GM18868 (cell line): ENCODE measurements around the gene TRIM26.
"Not testable (repeated sequence)": the region's sequence is repeated elsewhere in the genome, so short reads cannot be mapped to it uniquely, and the experiment has no call there.

Experiments used
- ATAC-seq: cut with Tn5 transposase; IDR thresholded peaks from one replicate; pipeline ENCODE4 v1.9.1; 2021; ENCODE audit warnings: mild to moderate bottlenecking, moderate library complexity; ENCODE audit not compliant: unreplicated experiment

Gene TRIM26

GRCh38 chr6:30171677-30172471, 41.3 kb downstream of the TRIM26 start:
- ATAC-seq: no peak

DNA sequence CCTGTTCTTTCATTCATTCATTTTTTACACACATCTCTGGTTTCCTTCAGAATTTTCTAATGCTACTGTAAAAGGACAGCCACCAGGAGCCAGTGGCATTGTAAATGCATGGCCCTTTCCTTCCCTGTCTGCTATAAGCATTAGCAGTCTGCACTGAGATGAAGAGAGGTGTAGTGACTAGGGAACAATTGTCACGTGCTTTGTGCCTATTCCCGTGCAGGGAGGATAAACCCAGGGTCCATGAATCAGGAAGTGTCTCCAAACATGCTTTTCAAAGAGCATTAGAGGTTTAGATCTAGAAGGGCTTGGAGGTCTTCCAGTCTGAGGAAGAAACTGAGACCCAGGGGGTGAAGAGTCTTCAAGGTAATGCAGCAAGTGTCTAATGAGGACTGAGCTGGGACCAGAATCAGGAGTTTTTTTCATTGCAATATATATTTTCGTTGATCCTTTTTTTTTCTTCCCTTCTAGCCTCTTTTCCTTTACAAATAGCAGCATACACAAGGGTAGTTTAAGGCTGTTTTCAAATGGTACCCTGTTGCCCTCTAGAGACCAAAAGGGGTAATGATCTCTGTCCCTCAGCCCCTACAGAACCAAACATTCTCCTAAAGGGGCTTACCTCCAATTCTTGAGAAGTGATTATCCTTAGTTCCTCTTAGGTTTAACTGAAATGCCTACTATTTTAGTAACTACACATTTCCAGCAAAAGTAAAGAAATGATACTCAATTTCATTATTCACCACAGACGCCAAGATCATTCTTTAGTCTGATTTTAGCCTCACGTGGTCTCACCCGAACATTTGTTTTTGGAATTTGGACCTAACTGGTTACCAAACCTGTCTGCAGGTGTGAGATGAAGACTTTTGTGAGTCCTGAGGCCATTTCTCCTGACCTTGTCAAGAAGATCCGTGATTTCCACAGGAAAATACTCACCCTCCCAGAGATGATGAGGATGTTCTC, 43.3 kb downstream of the TRIM26 start:
- no peak for ATAC-seq

- ATAC-seq: no peak
Measured at GRCh38 chr6:30168741-30169140, 44.5 kb downstream of the TRIM26 start.

DNA sequence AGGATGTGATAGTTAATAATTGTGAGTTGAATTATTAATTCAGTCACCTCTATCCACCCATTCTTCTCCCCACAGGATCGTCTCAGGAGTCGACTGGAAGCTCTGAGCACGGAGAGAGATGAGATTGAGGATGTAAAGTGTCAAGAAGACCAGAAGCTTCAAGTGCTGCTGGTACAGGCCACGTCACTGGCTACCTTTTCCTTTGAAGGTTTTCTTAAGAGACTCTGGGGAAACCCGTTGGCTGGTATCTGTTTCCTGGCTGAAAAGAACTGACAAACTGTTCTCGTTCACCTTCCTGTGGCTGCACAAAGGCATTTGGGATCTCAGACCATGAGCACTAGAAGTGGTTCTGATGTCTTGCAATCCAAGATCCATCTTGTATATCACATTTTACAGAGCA, 46.1 kb downstream of the TRIM26 start:
- ATAC-seq: no peak

- not testable (repeated sequence) for ATAC-seq
Measured at GRCh38 chr6:30165238-30165637, 48.0 kb downstream of the TRIM26 start.

GRCh38 chr6:30164714-30165113, 48.5 kb downstream of the TRIM26 start:
- ATAC-seq: no peak

DNA sequence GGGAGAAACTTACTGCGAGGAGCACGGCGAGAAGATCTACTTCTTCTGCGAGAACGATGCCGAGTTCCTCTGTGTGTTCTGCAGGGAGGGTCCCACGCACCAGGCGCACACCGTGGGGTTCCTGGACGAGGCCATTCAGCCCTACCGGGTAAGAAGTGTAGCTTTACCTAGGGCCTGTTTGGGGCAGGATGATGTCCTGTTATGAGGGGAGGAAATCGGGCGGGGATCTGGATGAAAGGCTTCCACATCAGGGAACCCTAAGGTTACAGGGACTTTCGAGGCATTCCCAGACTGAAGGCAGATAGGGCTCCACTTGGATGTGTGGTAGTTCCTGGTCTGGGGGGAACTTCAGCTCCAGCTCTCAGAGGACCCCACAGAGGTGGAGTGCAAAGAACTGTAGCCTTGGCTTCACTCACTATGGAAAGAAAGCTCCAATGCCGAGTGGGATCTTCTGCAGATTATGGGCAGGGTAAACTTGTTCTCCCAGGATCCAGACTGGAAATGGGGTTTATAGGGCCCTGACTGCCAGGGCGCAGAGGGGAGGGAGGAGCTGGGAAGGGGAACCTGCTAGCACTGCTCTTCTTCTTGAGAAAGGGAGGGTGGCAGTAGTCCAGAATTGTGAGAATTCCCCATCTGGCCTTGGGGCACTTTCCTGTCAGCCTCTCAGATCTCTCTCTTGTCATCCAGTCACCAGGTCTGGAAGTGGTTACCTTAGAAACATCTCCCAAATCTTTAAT, 49.1 kb downstream of the TRIM26 start:
- no peak for ATAC-seq

DNA sequence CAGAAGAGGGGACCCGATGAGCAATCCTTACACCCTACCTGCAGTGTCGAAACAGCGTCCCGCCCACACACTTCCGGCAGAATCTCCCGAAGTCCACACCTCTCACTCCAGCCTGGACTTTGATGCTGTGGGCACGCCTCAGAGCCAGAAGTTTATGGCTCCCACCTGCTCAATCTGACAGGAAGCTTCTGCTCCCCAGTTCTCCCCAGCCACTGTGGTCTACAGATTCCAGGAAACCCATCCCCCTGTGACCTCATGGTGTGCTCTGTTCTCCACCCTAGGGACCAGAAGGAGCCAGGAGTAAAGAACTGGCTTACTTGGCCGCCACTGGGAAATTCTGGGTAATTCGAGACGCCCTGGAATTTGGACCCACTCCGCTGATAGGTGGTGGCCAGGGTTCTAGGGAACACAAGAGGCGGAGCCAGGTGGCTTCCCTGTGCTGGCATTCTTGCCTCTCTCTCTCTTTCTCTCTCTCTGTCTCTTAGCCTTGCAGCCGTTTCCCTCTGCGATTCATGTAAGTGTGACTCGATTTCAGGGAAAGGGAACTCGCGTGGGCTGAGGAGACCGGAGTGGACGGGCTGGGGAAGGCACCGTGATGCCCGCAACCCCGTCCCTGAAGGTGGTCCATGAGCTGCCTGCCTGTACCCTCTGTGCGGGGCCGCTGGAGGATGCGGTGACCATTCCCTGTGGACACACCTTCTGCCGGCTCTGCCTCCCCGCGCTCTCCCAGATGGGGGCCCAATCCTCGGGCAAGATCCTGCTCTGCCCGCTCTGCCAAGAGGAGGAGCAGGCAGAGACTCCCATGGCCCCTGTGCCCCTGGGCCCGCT, 49.9 kb downstream of the TRIM26 start, which contains the start of gene TRIM15:
Gene TRIM15, plus strand, starts transcription at position 457 of the 828 bp plus-strand sequence. Its CDS starts 139 bp downstream, at position 596.
- ATAC-seq: no peak

GRCh38 chr6:30162265-30163089, 50.7 kb downstream of the TRIM26 start:
- ATAC-seq: no peak

GRCh38 chr6:30160785-30161531, 52.2 kb downstream of the TRIM26 start, which contains the start of gene TRIM10:
TSS of gene TRIM10 (minus strand) at chr6:30161211. CDS start at chr6:30160858, 353 bp downstream.
- no peak for ATAC-seq

- no peak for ATAC-seq
Measured at GRCh38 chr6:30160008-30160784, 53.0 kb downstream of the TRIM26 start.

DNA sequence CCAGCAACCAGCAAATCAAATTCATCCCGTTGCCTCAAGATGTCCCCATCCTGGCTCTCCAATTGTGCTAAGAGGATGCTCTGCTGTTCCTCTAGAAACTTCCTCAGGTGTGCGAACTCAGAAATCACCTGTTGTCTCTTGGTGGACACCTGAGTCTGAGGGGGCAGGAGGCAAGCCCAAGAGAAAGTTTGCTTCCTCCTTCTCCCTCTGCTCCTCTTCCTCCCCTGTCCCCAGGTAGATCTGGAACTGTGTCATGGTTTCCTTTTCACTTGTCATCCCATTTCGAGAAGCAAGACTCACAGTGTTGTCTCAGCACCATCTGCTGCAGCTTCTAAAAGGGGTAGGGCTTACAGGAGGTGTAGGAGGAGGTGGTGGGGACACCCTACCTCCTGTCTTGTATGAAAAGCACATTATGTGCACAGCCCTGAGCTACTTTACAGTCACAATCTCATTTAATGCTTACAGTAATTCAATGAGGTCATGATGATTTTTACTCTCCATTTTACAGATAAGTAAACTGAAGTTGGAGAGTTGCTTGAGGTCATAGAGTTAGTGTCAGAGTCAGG, 54.6 kb downstream of the TRIM26 start:
- ATAC-seq: no peak

DNA sequence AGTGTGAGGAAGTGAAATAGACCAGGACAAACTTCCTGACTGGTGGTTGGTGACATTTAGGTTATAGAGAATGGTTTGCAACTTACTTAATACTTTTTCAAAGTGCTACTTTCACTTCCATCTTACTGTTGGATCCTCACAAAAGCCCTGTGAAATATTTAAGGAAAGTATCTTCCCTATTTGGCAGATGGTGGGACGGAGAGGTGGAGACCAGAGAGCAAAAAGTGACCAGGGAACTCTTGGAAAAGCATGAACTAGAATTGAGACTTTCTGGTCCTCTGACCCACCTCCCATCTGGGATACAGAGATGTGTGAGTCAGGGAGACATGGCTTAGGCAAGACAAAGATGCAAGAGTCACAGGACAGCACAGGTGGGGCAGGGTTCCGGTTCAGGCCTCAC, 55.2 kb downstream of the TRIM26 start:
- no peak for ATAC-seq

DNA sequence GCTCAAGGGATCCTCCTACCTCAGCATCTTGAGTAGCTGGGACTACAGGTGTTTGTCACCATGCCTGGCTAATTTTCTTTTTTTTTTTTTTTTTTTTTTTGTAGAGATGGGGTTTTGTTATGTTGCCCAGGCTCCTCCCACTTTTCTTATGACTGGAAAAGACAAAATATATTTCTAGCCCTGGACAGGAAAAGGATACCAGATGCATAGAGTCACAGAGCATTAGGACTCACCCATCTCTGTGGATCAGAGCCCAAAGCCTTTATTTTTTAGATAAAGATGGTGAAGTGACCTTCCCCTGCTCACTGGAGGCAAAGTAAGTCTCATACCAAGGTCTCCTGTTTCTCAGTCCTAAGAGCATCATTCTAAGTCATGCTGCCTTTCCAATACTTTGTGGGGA, 55.6 kb downstream of the TRIM26 start:
- no peak for ATAC-seq

GRCh38 chr6:30156774-30157173, 56.4 kb downstream of the TRIM26 start:
- ATAC-seq: no peak

- ATAC-seq: no peak
Measured at GRCh38 chr6:30156262-30156599, 57.0 kb downstream of the TRIM26 start.

- ATAC-seq: no peak
Measured at GRCh38 chr6:30155520-30156261, 57.5 kb downstream of the TRIM26 start.
